ENCODE results near the gene PLEKHM3. TPM values are rescaled to one million over a fixed set of nuclear protein-coding genes. Genes with fewer than 3 reads are reported as not detected.
A peak's percentile ranks its signal among the peaks of the same experiment; 100 is the strongest.

The PLEKHM3 gene
- total and polyA plus RNA-seq, 2 of the 13 experiments (the other 11 are each of a cell fraction or from before 2014, with no cell fraction given): 4.5 to 4.7 TPM

DNA sequence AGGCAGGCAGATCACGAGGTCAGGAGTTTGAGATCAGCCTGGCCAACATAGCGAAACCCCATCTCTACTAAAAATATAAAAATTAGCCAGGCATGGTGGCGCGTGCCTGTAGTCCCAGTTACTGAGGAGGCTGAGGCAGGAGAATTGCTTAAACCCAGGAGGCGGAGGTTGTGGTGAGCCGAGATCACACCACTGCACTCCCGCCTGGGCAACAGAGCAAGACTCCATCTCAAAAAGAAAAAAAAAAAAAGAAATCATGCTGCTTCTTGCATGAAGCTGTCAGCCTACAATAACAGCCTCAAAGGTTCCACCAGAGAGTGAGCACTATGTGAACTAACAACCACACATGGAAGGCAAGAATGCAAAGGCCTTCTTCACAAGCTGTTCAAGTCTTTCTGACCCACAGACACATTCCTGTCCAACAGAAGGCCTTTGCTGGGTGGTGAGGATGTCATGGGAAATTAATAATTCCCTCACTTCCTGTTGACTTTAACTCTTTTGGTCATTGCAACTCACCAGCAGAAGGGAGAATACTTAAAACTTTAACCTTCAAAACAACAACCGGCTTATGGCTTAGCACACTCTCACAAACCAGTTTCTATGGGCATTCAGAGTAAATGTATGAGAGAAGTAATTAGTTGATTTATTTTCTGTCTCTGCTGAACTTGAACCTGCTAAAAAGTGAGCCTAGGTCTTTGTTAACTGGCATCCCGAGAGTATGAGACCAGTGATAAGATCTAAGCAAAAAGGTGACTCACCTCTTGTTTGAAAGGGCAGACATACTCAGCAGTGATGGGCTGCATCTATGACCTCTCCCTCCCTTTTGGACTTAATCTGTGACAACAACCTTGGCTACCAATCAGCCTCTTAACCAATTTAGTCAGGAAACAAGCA is 11.8 kb downstream of the PLEKHM3 start (continued):
- TF ChIP-seq PAXIP1 (CRISPR knock-in tag; conservative IDR thresholded peaks at IDR 0.05): peak; percentile 61
- 0 out of 2 replicates have a peak, but pooled peaks have one; percentile 39 for TF ChIP-seq ZNF337 (CRISPR knock-in tag; IDR thresholded peaks at IDR 0.05; ENCODE audit: borderline replicate concordance, low read depth)
- peak; percentile 37 for TF ChIP-seq TBL1XR1 (IDR thresholded peaks at IDR 0.05; ENCODE audit: borderline replicate concordance, low read length, partially characterized antibody)
- TF ChIP-seq CREM (IDR thresholded peaks at IDR 0.05): peak; percentile 60; the same call in 1 of the 2 replicates
- TF ChIP-seq CREM (CRISPR knock-in tag; IDR thresholded peaks at IDR 0.05): no peak
- peak; percentile 48; the same call in 1 of the 2 replicates for TF ChIP-seq ZNF792 (CRISPR knock-in tag; IDR thresholded peaks at IDR 0.05)
- peak; percentile 73 for TF ChIP-seq SP5 (CRISPR knock-in tag; IDR thresholded peaks at IDR 0.05; ENCODE audit: borderline replicate concordance, low read depth)
- peak; percentile 60 for TF ChIP-seq SKI (IDR thresholded peaks at IDR 0.05; ENCODE audit: partially characterized antibody)
- TF ChIP-seq SKIL (CRISPR knock-in tag; IDR thresholded peaks at IDR 0.05; ENCODE audit: borderline replicate concordance): peak; percentile 78; the same call in 1 of the 2 replicates
- TF ChIP-seq SMAD3 (CRISPR knock-in tag; IDR thresholded peaks at IDR 0.05): peak; percentile 62; the same call in 1 of the 2 replicates
- peak; percentile 6; the same call in 1 of the 2 replicates for TF ChIP-seq ZNF644 (CRISPR knock-in tag; IDR thresholded peaks at IDR 0.05; ENCODE audit: low read depth)
- TF ChIP-seq TAF15 (IDR thresholded peaks at IDR 0.05; ENCODE audit: low read depth, low read length, poor library complexity, severe bottlenecking): no peak
- TF ChIP-seq GABPA (IDR thresholded peaks at IDR 0.05; ENCODE audit: low read depth, low read length): no peak
- TF ChIP-seq GABPA (CRISPR knock-in tag; IDR thresholded peaks at IDR 0.05; ENCODE audit: low read depth): peak; percentile 49; the same call in 1 of the 2 replicates
- TF ChIP-seq, protein P1, sequence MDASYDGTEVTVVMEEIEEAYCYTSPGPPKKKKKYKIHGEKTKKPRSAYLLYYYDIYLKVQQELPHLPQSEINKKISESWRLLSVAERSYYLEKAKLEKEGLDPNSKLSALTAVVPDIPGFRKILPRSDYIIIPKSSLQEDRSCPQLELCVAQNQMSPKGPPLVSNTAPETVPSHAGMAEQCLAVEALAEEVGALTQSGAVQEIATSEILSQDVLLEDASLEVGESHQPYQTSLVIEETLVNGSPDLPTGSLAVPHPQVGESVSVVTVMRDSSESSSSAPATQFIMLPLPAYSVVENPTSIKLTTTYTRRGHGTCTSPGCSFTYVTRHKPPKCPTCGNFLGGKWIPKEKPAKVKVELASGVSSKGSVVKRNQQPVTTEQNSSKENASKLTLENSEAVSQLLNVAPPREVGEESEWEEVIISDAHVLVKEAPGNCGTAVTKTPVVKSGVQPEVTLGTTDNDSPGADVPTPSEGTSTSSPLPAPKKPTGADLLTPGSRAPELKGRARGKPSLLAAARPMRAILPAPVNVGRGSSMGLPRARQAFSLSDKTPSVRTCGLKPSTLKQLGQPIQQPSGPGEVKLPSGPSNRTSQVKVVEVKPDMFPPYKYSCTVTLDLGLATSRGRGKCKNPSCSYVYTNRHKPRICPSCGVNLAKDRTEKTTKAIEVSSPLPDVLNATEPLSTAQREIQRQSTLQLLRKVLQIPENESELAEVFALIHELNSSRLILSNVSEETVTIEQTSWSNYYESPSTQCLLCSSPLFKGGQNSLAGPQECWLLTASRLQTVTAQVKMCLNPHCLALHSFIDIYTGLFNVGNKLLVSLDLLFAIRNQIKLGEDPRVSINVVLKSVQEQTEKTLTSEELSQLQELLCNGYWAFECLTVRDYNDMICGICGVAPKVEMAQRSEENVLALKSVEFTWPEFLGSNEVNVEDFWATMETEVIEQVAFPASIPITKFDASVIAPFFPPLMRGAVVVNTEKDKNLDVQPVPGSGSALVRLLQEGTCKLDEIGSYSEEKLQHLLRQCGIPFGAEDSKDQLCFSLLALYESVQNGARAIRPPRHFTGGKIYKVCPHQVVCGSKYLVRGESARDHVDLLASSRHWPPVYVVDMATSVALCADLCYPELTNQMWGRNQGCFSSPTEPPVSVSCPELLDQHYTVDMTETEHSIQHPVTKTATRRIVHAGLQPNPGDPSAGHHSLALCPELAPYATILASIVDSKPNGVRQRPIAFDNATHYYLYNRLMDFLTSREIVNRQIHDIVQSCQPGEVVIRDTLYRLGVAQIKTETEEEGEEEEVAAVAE (CRISPR knock-in tag; IDR thresholded peaks at IDR 0.05; ENCODE audit: borderline replicate concordance): 0 out of 2 replicates have a peak, but pooled peaks have one; percentile 18
- 0 out of 2 replicates have a peak, but pooled peaks have one; percentile 20 for TF ChIP-seq THAP11 (CRISPR knock-in tag; IDR thresholded peaks at IDR 0.05)
- TF ChIP-seq SALL1 (CRISPR knock-in tag; IDR thresholded peaks at IDR 0.05): peak; percentile 17; the same call in 1 of the 2 replicates
- TF ChIP-seq ZFP82 (CRISPR knock-in tag; IDR thresholded peaks at IDR 0.05; ENCODE audit: borderline replicate concordance): no peak
- peak; percentile 49 for TF ChIP-seq NFYB (CRISPR knock-in tag; IDR thresholded peaks at IDR 0.05)

Data from HepG2 (cell line).